ENCODE measurements around the gene EMID1.

Gene EMID1

DNA sequence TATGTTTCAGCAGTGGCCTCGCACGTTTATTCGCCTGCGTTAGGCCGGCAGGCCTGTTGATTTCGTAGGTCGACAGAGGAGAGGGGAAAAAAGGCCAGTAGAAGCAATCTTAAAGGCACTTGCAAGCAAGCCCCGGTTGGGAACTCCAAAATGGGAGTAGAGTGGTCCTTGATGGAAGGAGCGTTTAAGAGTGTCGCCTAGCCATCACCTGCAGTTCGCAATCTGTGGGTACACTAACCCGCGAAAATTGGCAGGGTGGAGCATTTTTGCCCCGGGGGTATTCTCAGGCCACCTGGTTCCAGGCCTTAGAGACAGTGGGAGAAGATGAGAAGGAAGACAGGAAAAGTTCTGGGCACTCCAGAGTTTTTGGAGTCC, 63.5 kb downstream of the EMID1 start:
- TF ChIP-seq, protein P1, sequence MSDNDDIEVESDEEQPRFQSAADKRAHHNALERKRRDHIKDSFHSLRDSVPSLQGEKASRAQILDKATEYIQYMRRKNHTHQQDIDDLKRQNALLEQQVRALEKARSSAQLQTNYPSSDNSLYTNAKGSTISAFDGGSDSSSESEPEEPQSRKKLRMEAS (IDR thresholded peaks at IDR 0.05): no peak
- TF ChIP-seq TAF1 (IDR thresholded peaks at IDR 0.05; ENCODE audit: low read depth) (no peak), NFIC (IDR thresholded peaks at IDR 0.05) (no peak), REST (IDR thresholded peaks at IDR 0.05; ENCODE audit: low read depth) (no peak), EGR1 (IDR thresholded peaks at IDR 0.05) (no peak), TEAD4 (IDR thresholded peaks at IDR 0.05) (no peak), YY1 (IDR thresholded peaks at IDR 0.05; ENCODE audit: low read depth) (no peak), ZBTB7A (IDR thresholded peaks at IDR 0.05; ENCODE audit: low read depth) (no peak), TCF12 (IDR thresholded peaks at IDR 0.05; ENCODE audit: low read depth) (no peak), EP300 (IDR thresholded peaks at IDR 0.05; ENCODE audit: borderline replicate concordance) (no peak), RAD21 (IDR thresholded peaks at IDR 0.05; ENCODE audit: low read depth) (no peak), CEBPB (IDR thresholded peaks at IDR 0.05) (no peak), FOXM1 (IDR thresholded peaks at IDR 0.05; ENCODE audit: borderline replicate concordance, low read depth) (no peak), CREB1 (IDR thresholded peaks at IDR 0.05; ENCODE audit: low read depth) (no peak)
- TF ChIP-seq, protein P2, sequence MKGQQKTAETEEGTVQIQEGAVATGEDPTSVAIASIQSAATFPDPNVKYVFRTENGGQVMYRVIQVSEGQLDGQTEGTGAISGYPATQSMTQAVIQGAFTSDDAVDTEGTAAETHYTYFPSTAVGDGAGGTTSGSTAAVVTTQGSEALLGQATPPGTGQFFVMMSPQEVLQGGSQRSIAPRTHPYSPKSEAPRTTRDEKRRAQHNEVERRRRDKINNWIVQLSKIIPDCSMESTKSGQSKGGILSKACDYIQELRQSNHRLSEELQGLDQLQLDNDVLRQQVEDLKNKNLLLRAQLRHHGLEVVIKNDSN (IDR thresholded peaks at IDR 0.05): no peak

- TF ChIP-seq TAF1 (IDR thresholded peaks at IDR 0.05; ENCODE audit: low read depth) (no peak), REST (IDR thresholded peaks at IDR 0.05; ENCODE audit: low read depth) (no peak), YY1 (IDR thresholded peaks at IDR 0.05; ENCODE audit: low read depth) (no peak), CEBPB (IDR thresholded peaks at IDR 0.05) (no peak), CREB1 (IDR thresholded peaks at IDR 0.05; ENCODE audit: low read depth) (no peak)
- TF ChIP-seq, protein P2 (IDR thresholded peaks at IDR 0.05): no peak
These were observed 64.2 kb downstream of the EMID1 start for GRCh38 chr22:29269731-29270474.

DNA sequence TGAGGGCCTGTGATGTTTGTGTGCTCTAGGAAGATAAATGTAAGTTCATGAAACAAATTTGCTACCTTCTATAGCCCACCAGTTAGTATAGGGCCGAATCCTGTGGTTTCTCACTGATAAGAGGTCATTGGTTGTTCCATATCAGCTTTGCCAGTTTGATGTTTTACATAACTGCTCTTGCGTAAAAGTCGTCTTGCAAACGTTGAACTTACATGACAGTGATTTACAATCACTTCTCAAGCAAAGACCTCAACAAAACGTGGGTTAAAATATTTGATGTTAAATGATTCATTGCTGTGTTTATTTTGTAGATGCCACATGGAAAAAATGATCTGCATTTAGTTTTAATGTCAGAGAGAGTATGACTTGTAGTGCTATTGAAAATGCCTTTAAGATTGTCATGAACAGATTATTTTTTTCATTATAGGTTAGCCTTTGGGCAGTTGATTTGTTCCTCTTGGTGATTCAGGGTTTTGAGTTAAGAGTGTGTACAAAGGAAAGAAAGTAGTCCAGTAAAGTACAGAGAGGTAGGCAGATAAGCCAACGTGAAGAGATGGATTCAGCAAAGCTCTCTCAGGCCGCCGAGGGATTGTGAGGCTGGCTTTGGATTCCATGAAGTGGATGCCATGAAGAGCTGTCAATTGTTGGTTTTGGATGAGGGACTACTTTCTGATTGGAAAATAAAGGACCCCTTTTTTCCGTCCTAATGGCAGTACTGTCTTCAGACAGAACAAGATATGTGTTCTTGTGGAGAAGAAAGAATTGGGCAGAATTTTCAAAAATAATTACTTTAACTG, 65.0 kb downstream of the EMID1 start:
- TF ChIP-seq EP300 (IDR thresholded peaks at IDR 0.05; ENCODE audit: borderline replicate concordance) (no peak), NFIC (IDR thresholded peaks at IDR 0.05) (no peak)

DNA sequence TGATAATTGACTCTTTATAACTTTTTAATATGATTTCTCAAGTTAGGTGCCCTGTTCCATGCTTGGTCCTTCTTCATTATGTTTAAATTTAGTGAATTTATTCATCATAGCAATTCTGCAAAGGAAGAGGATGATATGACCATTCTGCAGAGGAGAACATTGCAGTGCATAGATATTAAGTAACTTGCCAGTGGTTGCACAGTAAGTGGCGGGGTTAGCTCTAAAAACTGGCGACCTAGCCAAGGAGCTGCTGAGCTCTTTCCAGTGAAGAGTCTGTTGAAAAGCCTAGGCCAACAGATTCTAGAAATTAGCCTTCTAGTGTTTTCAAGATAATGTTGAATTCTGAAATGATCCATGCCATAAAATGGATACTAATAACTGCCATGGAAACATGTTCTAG, 66.9 kb downstream of the EMID1 start:
- TF ChIP-seq, protein P1 (IDR thresholded peaks at IDR 0.05): no peak
- TF ChIP-seq REST (IDR thresholded peaks at IDR 0.05; ENCODE audit: low read depth): no peak

DNA sequence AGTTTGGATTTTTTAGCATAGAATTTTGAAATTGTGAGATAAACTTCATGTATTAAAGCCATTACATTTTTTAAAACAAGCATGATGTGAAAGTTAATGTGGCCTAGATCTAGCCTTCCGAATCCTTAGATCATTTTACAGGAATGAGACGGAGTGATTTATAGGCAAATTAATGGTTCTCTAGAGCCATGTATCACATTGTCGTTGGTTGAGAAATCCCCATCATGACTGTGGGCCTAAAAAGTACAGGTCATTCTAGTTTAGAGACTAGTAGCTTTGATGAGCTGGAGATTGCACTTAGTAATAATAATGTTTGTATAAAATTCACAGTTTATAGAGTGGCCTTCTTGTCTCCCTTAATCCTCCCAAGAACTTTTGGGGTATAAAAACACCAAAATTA, 69.5 kb downstream of the EMID1 start:
- TF ChIP-seq ZBTB7A (IDR thresholded peaks at IDR 0.05; ENCODE audit: low read depth) (no peak), FOXM1 (IDR thresholded peaks at IDR 0.05; ENCODE audit: borderline replicate concordance, low read depth) (no peak), TAF1 (IDR thresholded peaks at IDR 0.05; ENCODE audit: low read depth) (no peak), CREB1 (IDR thresholded peaks at IDR 0.05; ENCODE audit: low read depth) (no peak)

Data from Ishikawa (cell line).